A549 (cell line): ENCODE measurements around the gene NUDCD3. TPM values are rescaled to one million over a fixed set of nuclear protein-coding genes. Genes with fewer than 3 reads are reported as not detected.

Experiments used
- ATAC-seq, 2 experiments: fragments of 200-7000 bp in 1 of 2; fragments of >200 bp in 1 of 2; cut with Nextera tagmentation in 1 of 2; cut with Tn5 transposase in 1 of 2; 3 replicates each; pipeline versions ENCODE4 v1.8.0 to v1.9.1; 2018 to 2020; ENCODE audit warnings: mild to moderate bottlenecking in 1 of 2, moderate library complexity in 1 of 2
- CTCF ChIA-PET: fragments of 300-600 bp; sonication (Branson Sonifier 250); formaldehyde crosslinking; extraction: SDS; loops from one replicate; lab custom pipeline; 2021; ENCODE audit warnings: antibody characterized with exemption, inconsistent platforms; lab: Yijun Ruan, JAX
- POLR2A ChIA-PET: fragments of 350-600 bp; formaldehyde crosslinking; extraction: SDS; loops from one replicate; lab custom pipeline; 2021; ENCODE audit warnings: antibody characterized with exemption, inconsistent platforms; lab: Yijun Ruan, JAX
- DNase-seq, 2 experiments: peaks; one replicate each; pipeline versions ENCODE4 v3.0.0 to v3.0.0-alpha.2; 2011 to 2016; ENCODE audit warnings: low read depth in 1 of 2, low spot score in 1 of 2
- FAIRE-seq: peaks from 2 replicates; lab custom pipeline; 2011; peaks lifted over from hg19 to GRCh38; lab: Jason Lieb, UNC
- H3K27ac ChIP-seq, 2 experiments: fragments of >200 bp; sonication (Bioruptor Twin); formaldehyde crosslinking; 3 replicates each; pipeline ENCODE4 v1.5.1; 2016 to 2017
- H3K4me1 ChIP-seq: fragments of >200 bp; sonication (Bioruptor Twin); formaldehyde crosslinking; 3 replicates; pipeline ENCODE4 v1.6.1; 2016
- H3K4me2 ChIP-seq: fragments of >200 bp; sonication (Bioruptor Twin); formaldehyde crosslinking; 3 replicates; pipeline ENCODE4 v1.6.1; 2016
- H3K4me3 ChIP-seq: fragments of >200 bp; sonication (Bioruptor Twin); formaldehyde crosslinking; 3 replicates; pipeline ENCODE4 v1.5.1; 2016
- H3K9me3 ChIP-seq: fragments of >200 bp; sonication (Bioruptor Twin); formaldehyde crosslinking; 3 replicates; pipeline ENCODE4 v1.6.1; 2016
- BCL3 ChIP-seq: fragments of >200 bp; sonication (Bioruptor Twin); formaldehyde crosslinking; IDR thresholded peaks from 3 replicates; pipeline ENCODE4 v1.6.1; 2016
- CBX2 ChIP-seq: fragments of 200-600 bp; sonication (generic); IDR thresholded peaks from 2 replicates; pipeline ENCODE4 v1.6.1; 2016; ENCODE audit warnings: low read depth, mild to moderate bottlenecking, borderline replicate concordance
- CHD2 ChIP-seq: fragments of 150-350 bp; IDR thresholded peaks from 2 replicates; pipeline ENCODE4 v1.6.1; 2014; ENCODE audit warnings: low read length; ENCODE audit not compliant: partially characterized antibody
- CHD4 ChIP-seq: fragments of 200-600 bp; sonication (generic); IDR thresholded peaks from 2 replicates; pipeline ENCODE4 v1.6.1; 2016; ENCODE audit warnings: antibody characterized with exemption, mild to moderate bottlenecking, borderline replicate concordance
- FOSL2 ChIP-seq, 2 experiments: fragments of 450-650 bp in 1 of 2; fragments of >200 bp in 1 of 2; sonication (Bioruptor Twin) in 1 of 2; formaldehyde crosslinking; IDR thresholded peaks; 2 replicates each; pipeline versions ENCODE4 v1.5.0 to v1.6.1; 2016 to 2020; ENCODE audit warnings: mild to moderate bottlenecking in 1 of 2, moderate library complexity in 1 of 2
- FOXS1 ChIP-seq: fragments of 250-450 bp; sonication (Bioruptor Pico); IDR thresholded peaks from 2 replicates; pipeline ENCODE4 v1.5.0; 2020; ENCODE audit warnings: mild to moderate bottlenecking, moderate library complexity
- GATA3 ChIP-seq: IDR thresholded peaks from 2 replicates; pipeline ENCODE4 v1.6.1; 2012; ENCODE audit warnings: borderline replicate concordance
- HES2 ChIP-seq: fragments of >200 bp; sonication (Bioruptor Twin); formaldehyde crosslinking; IDR thresholded peaks from 2 replicates; pipeline ENCODE4 v1.6.1; 2016
- HOXB13 ChIP-seq: fragments of 250-450 bp; sonication (Bioruptor Pico); IDR thresholded peaks from 2 replicates; pipeline ENCODE4 v1.5.0; 2020; ENCODE audit warnings: low read depth, mild to moderate bottlenecking, moderate library complexity
- JUN ChIP-seq, 2 experiments: fragments of >200 bp; sonication (Bioruptor Twin); formaldehyde crosslinking; IDR thresholded peaks; 2 replicates in 1 of 2; 3 replicates in 1 of 2; pipeline ENCODE4 v1.6.1; 2016 to 2017
- KDM5A ChIP-seq: fragments of 200-600 bp; sonication (generic); IDR thresholded peaks from 2 replicates; pipeline ENCODE4 v1.6.1; 2016; ENCODE audit warnings: antibody characterized with exemption, mild to moderate bottlenecking
- MAZ ChIP-seq: fragments of 150-350 bp; IDR thresholded peaks from 2 replicates; pipeline ENCODE4 v1.6.1; 2014; ENCODE audit warnings: antibody characterized with exemption, low read depth, low read length, borderline replicate concordance
- NR3C1 ChIP-seq: fragments of >200 bp; sonication (Bioruptor Twin); formaldehyde crosslinking; IDR thresholded peaks from 3 replicates; pipeline ENCODE4 v1.6.1; 2017
- RFX5 ChIP-seq: fragments of 450-650 bp; IDR thresholded peaks from 2 replicates; pipeline ENCODE4 v1.7.1; 2014; ENCODE audit warnings: antibody characterized with exemption, mild to moderate bottlenecking, moderate library complexity
- SMC3 ChIP-seq: fragments of >200 bp; sonication (Bioruptor Twin); formaldehyde crosslinking; IDR thresholded peaks from 3 replicates; pipeline ENCODE4 v1.6.1; 2018; ENCODE audit warnings: inconsistent platforms
- ZSCAN20 ChIP-seq: fragments of 250-450 bp; sonication (Bioruptor Pico); IDR thresholded peaks from 2 replicates; pipeline ENCODE4 v1.8.0; 2022; ENCODE audit warnings: mild to moderate bottlenecking, moderate library complexity
- WGBS: methylation state at CpG from one replicate; pipeline ENCODE4 v1.1.6; 2017; ENCODE audit errors: missing lambda C conversion rate; 5-methylcytosine and 5-hydroxymethylcytosine counted together
- polyA plus RNA-seq, 4 experiments: library from polyadenylated mRNA; depleted of rRNA in 3 of 4; stranded (reverse); fragments of >200 nt; fragmentation: RNase III in 1 of 4; extraction: RNeasy Plus Mini Kit Qiagen cat#74134 plus additional on column Dnase treatment in 1 of 4; gene quantifications; 2 replicates in 3 of 4; 3 replicates in 1 of 4; pipeline ENCODE4 v1.2.3, GENCODE V29; 2011 to 2017
- TF ChIP-seq, protein P1 (sequence below): IDR thresholded peaks from 2 replicates; pipeline ENCODE4 v1.6.1; 2012; ENCODE audit warnings: low read depth, borderline replicate concordance
- TF ChIP-seq, protein P2 (sequence below): fragments of 250-450 bp; sonication (Bioruptor Pico); IDR thresholded peaks from 2 replicates; pipeline ENCODE4 v1.5.0; 2021; ENCODE audit warnings: mild to moderate bottlenecking, moderate library complexity, borderline replicate concordance
- TF ChIP-seq, protein P3 (sequence below): fragments of 150-350 bp; IDR thresholded peaks from 2 replicates; pipeline ENCODE4 v1.6.1; 2014; ENCODE audit warnings: low read depth, mild to moderate bottlenecking, low read length
- TF ChIP-seq, protein P4 (sequence below): fragments of >200 bp; sonication (Bioruptor Twin); formaldehyde crosslinking; IDR thresholded peaks from 3 replicates; pipeline ENCODE4 v1.5.1; 2016

Gene NUDCD3
- polyA plus RNA-seq, 2 of the 4 experiments (the other 2 are of a cell fraction): 44.3 to 66.3 TPM

GRCh38 chr7:44388089-44388970 lies 102.1 kb downstream of the NUDCD3 start:
- H3K4me3 ChIP-seq: no peak overlapping the region
- FAIRE-seq: no peak
- POLR2A ChIA-PET: no interaction called here
- TF ChIP-seq KDM5A: no peak
- TF ChIP-seq HOXB13: no peak
- no peak for TF ChIP-seq NR3C1
- no peak for TF ChIP-seq HES2
- no peak for TF ChIP-seq MAZ
- TF ChIP-seq ZSCAN20 (CRISPR knock-in tag): no peak
- TF ChIP-seq, protein P1, sequence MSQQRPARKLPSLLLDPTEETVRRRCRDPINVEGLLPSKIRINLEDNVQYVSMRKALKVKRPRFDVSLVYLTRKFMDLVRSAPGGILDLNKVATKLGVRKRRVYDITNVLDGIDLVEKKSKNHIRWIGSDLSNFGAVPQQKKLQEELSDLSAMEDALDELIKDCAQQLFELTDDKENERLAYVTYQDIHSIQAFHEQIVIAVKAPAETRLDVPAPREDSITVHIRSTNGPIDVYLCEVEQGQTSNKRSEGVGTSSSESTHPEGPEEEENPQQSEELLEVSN: no peak
- TF ChIP-seq SMC3: no peak
- TF ChIP-seq, protein P2, sequence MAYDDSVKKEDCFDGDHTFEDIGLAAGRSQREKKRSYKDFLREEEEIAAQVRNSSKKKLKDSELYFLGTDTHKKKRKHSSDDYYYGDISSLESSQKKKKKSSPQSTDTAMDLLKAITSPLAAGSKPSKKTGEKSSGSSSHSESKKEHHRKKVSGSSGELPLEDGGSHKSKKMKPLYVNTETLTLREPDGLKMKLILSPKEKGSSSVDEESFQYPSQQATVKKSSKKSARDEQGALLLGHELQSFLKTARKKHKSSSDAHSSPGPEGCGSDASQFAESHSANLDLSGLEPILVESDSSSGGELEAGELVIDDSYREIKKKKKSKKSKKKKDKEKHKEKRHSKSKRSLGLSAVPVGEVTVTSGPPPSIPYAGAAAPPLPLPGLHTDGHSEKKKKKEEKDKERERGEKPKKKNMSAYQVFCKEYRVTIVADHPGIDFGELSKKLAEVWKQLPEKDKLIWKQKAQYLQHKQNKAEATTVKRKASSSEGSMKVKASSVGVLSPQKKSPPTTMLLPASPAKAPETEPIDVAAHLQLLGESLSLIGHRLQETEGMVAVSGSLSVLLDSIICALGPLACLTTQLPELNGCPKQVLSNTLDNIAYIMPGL: no peak
- no peak for TF ChIP-seq CBX2
- TF ChIP-seq GATA3: no peak
- TF ChIP-seq, all 56 proteins: peak for 0
- H3K4me1 ChIP-seq: no peaks in the 10 kb centered on the region
- ATAC-seq: no peak
- DNase-seq: no peak
- H3K9me3 ChIP-seq: no peaks in the 10 kb centered on the region
- no peak overlapping the region for H3K4me2 ChIP-seq
- no peak overlapping the region for H3K27ac ChIP-seq
- CTCF ChIA-PET: no interaction called here
- 84% methylated on average over 12 of the region's 14 CpGs for WGBS

DNA sequence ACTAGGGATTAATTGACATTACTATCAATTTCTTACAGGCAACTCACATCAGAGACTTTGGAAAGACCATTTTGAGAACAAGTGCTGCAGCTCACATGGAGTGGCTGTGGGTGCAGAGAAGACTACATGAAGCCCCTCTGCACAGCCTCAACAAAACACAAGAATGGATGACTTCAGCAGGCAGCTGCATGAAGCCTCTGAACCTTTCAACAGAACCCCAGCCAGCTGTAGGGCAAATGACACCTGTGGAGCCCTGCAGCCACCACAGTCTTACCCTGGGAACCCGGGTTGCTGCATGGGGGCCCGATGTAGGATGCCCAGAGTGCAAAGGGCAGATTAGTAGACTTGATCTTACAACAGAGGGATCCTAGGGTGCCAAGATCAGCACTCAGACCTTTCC lies 103.1 kb downstream of the NUDCD3 start:
- CTCF ChIA-PET: no interaction called here
- WGBS: 89% methylated on average over 1 of the region's 2 CpGs
- POLR2A ChIA-PET: no interaction called here
- DNase-seq (no peak), FAIRE-seq (no peak), ATAC-seq (no peak)
- H3K4me1 ChIP-seq: no peaks in the 10 kb centered on the region
- no peak overlapping the region for H3K27ac ChIP-seq
- H3K4me3 ChIP-seq: no peak overlapping the region
- no peak for TF ChIP-seq FOSL2 (IDR thresholded peaks at IDR 0.05)
- no peak for TF ChIP-seq FOSL2 (CRISPR knock-in tag; IDR thresholded peaks at IDR 0.05)
- no peak for TF ChIP-seq CHD2
- no peak for TF ChIP-seq KDM5A
- TF ChIP-seq, protein P3, sequence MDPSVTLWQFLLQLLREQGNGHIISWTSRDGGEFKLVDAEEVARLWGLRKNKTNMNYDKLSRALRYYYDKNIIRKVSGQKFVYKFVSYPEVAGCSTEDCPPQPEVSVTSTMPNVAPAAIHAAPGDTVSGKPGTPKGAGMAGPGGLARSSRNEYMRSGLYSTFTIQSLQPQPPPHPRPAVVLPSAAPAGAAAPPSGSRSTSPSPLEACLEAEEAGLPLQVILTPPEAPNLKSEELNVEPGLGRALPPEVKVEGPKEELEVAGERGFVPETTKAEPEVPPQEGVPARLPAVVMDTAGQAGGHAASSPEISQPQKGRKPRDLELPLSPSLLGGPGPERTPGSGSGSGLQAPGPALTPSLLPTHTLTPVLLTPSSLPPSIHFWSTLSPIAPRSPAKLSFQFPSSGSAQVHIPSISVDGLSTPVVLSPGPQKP: no peak
- TF ChIP-seq MAZ: no peak
- no peak for TF ChIP-seq RFX5
- TF ChIP-seq CHD4: no peak
- TF ChIP-seq JUN (IDR thresholded peaks at IDR 0.05): no peak
- no peak for TF ChIP-seq NR3C1
- no peak for TF ChIP-seq BCL3
- no peak for TF ChIP-seq FOXS1 (CRISPR knock-in tag)
- TF ChIP-seq, protein P4, sequence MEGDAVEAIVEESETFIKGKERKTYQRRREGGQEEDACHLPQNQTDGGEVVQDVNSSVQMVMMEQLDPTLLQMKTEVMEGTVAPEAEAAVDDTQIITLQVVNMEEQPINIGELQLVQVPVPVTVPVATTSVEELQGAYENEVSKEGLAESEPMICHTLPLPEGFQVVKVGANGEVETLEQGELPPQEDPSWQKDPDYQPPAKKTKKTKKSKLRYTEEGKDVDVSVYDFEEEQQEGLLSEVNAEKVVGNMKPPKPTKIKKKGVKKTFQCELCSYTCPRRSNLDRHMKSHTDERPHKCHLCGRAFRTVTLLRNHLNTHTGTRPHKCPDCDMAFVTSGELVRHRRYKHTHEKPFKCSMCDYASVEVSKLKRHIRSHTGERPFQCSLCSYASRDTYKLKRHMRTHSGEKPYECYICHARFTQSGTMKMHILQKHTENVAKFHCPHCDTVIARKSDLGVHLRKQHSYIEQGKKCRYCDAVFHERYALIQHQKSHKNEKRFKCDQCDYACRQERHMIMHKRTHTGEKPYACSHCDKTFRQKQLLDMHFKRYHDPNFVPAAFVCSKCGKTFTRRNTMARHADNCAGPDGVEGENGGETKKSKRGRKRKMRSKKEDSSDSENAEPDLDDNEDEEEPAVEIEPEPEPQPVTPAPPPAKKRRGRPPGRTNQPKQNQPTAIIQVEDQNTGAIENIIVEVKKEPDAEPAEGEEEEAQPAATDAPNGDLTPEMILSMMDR: no peak
- no peaks in the 10 kb centered on the region for H3K9me3 ChIP-seq
- no peak overlapping the region for H3K4me2 ChIP-seq
